GM19438 (cell line): Measurements from ENCODE around the gene NMNAT2.

Experiments used
- ATAC-seq: cut with Tn5 transposase; IDR thresholded peaks from one replicate; pipeline ENCODE4 v1.9.1; 2021; ENCODE audit warnings: low read depth; ENCODE audit not compliant: unreplicated experiment

Gene NMNAT2

DNA sequence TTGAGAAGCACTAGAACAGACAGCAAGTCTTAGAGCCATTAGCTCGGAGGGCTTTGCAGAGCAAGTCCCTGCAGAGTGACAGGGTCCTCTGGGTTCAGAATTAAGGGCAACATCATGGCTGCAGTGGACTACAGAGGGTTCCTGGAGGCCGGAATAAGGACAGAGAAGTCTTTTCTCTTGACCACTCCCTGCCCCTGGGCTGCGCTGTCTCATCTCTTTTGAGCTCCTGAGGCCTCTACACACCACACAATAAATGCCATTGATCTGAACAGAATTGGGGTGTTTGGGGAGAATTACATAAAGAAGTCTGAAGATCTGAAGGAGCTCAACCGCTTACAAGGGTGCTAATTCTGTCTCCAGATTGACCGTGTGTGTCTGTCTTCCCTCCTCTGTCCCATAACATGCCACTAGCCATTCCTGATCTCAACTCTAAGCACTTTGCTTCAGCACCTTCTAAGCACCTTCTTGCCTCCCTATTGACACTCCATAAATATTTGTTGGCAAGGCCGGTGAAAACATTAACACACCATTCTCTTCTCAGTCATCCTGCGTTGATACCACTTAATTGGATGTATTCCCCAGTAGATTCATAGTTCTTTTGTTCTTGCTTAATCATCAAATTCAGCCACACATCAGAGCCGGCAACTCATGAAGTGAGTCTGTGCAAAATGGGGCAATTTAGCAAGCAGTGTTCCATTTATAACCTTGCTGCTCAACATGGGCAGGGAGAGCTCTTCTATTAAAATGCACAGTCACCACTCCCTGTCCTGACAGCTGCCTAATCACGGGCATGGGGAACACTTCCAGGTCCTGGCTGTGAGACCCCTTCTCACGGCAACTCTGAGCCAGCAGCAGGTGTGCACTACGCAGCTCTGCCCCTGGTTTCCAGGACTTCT, 49.7 kb downstream of the NMNAT2 start:
- no peak for ATAC-seq

GRCh38 chr1:183366116-183366515, 52.1 kb downstream of the NMNAT2 start:
- ATAC-seq: no peak

GRCh38 chr1:183365676-183366075, 52.5 kb downstream of the NMNAT2 start:
- no peak for ATAC-seq

GRCh38 chr1:183365093-183365492, 53.1 kb downstream of the NMNAT2 start:
- no peak for ATAC-seq

DNA sequence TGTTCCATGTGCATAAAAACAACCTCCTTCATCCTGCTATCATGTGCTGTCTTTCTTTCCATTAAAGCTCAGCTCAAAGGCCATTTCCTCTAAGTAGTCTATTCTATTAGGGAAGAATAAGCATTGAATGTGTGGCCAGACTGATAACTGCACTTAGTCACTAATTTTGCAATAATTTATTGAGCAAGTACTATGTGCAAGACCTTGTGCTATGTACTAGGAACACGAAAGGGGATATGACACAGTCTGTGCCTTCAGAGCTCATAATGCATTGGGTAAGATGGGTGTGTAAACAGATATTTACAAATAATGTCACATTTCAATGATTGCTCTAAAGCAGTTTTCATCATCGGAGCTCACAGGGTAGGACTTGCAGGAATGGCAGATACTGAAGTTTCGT, 54.2 kb downstream of the NMNAT2 start:
- ATAC-seq: no peak

DNA sequence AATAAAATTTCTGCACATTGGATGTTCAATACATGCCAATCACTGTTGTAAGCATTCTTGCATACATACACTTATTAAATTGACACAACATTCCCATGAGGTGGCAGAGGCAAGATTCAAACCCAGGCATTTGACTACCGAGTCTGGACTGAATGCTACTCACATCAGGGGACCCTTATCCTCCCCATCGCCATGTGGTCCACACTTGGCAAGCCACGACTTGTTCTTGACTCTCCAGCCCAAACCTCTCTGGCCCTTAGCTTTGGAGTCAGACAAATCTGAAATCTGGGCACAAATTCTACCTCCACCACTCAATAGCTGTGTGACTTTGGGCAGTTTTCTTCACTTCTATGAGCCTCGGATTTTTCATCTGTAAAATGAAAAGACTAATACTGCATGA, 57.1 kb downstream of the NMNAT2 start:
- ATAC-seq: no peak

DNA sequence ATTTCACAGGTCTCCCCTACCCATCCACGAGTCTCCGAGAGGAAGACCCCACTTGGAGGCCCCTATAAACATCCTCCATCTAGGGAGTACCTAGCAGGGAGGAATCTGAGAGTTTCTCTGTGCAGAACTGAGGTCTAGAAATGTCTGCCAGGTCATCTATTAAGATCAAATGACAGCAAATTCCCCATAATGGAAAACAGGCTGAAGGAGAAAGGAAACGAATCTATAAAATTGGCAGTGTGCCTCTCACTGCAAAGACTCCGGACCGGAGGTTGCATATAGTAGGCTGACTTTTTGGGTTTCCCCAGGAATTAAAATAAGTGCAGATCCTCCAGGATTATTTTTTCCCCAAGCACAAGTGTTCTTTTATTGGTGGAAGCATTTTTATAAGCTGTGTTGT, 57.7 kb downstream of the NMNAT2 start:
- no peak for ATAC-seq

- no peak for ATAC-seq
Observed at GRCh38 chr1:183356534-183357182, 61.5 kb downstream of the NMNAT2 start.

GRCh38 chr1:183355797-183356196, 62.4 kb downstream of the NMNAT2 start:
- ATAC-seq: no peak

DNA sequence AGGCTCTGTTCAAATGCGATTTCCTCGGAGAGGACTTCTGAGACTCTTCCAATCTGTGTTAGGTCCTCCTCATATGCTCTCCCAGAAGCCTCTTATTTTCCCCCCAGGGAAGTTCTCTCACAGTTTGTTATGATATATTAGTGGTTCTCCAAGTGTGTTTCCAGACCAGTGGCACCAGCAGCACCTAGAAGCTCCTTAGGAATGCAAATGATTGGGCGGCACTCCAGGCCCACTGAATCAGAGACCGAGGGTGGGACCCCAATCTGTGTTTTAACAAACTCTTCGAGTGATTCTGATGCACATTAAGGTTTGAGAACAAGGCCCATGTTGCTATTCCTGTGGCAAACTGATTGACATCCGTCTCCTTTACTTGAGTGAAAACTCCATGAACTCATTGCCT, 63.0 kb downstream of the NMNAT2 start:
- ATAC-seq: no peak

DNA sequence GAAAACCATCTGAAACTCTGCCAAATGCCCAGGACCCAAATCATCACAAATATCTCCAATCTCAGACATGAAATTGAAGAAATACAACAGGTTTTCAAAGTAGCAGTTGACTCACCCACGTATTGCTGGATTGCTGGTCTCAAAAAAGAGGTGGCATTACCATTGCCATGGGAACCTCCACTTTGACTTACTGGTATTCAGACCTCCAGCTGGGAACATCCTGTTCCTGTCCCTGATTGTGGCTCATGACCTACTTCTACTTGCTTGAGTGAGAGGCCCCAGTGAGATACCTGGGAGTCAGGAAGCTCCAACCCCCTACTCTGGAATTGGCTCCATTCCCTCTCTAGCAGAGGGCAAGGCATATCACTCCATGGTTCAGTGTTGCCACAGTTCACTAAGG, 64.6 kb downstream of the NMNAT2 start:
- no peak for ATAC-seq

DNA sequence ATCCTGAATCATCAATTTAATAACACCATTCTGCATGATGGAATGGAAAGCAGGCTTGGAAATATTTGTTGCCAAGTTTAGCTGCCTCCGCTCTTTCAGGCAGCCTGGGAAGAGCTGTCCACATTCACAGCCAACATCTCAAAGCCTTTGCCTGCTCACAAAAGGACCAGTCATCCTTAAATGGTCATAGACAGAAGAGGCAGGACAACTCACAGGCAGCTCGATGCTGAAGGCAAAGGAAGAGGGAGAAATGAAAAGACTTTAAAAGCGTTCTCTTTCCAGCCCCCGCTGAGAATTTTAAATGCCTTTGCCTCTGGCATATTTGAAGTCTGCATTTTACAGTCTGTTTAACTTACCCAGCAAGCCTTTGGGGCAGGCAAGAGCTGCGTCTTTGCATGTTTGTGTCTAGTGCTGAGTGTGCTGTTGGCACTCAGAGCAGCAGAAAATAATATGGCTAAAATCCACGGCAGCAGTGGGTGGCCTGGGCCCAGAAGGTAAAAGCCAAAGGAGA, 68.9 kb downstream of the NMNAT2 start:
- ATAC-seq: no peak

GRCh38 chr1:183346276-183346732, 71.9 kb downstream of the NMNAT2 start:
- ATAC-seq: no peak

- ATAC-seq: no peak
Observed at GRCh38 chr1:183339556-183340167, 78.5 kb downstream of the NMNAT2 start.

GRCh38 chr1:183331091-183331742, 87.0 kb downstream of the NMNAT2 start:
- ATAC-seq: no peak

DNA sequence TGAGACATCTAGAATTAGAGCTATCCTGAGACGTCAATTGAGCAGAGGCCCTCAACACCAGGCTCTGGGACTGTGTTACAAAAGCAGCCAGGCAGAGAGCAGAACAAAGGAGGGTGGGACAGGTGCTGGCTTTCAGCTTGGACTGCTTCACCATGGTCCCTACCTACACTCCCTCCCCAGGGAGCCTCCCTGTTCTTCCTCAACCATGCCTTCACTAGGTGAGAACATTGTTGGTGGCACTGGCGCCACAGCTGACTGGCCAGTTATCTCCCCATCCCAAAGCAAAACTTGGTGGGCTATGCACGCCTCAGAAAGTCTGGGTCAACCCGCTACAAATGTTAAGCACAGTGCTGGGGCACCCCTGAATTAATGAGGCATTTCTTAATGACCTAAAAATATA, 87.8 kb downstream of the NMNAT2 start:
- ATAC-seq: no peak

DNA sequence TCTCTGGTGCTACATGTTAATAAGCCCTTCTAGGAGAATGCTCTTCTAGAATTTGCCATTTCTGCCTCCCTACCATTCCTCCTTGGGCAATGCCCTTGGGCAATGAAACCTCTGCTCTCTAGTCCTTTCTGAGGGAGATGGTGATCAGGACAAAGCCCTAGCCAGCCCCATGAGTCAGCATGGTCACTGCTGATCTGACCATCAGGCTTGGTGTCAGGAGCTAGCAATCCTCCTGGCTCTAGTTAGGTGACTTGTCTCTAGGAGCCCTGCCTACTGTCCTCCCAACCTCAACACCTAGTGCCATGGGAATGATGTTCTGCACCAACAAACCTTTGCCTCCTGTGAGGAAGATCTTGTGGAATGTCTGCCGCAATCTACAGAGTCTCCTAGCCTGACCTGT, 89.8 kb downstream of the NMNAT2 start:
- no peak for ATAC-seq

GRCh38 chr1:183327434-183328290, 90.5 kb downstream of the NMNAT2 start:
- ATAC-seq: no peak

DNA sequence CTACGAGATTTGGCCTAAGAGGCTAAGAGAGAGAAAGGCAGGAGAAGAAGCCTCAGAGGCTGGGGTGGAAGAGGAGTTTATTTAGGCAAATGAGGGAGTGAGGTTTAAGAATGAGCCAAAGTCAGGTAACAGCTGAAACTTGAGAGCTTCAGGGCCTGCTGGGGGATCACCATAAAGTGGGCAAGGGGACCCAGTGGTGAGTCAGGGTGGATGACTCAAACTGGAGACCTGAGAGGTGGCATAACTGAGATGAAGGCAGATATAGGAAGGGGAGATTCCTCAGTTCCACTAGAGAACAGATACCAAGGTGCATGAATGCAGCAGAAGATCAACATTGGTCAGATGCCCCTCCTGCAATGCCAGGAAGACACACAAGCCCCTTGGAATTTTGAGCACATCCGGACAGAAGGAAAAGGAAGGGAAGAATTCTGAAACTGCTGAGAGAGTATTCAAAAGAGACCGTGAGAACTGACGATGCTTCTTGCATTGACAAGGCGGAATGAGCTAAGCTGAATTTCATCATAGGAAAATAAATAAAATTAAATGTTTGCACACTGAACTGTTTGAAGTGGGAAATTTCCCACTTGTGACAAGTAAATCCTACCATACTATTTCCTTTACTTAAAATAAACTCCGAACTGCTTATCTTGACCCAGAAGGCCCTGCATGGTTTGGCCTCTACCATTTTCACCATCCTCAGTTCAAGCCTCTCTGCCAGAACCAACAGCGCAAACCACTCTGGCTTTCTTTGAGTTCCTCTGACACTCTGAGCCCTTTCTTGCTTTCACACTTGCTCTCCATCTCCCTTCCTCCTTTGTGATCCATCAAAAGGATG, 94.1 kb downstream of the NMNAT2 start:
- ATAC-seq: no peak
